Measurements from ENCODE around the gene PHF21A. TPM values are rescaled to one million over a fixed set of nuclear protein-coding genes. Genes with fewer than 3 reads are reported as not detected.

PHF21A gene
- polyA plus RNA-seq, 1 experiment, result 29.0 TPM

DNA sequence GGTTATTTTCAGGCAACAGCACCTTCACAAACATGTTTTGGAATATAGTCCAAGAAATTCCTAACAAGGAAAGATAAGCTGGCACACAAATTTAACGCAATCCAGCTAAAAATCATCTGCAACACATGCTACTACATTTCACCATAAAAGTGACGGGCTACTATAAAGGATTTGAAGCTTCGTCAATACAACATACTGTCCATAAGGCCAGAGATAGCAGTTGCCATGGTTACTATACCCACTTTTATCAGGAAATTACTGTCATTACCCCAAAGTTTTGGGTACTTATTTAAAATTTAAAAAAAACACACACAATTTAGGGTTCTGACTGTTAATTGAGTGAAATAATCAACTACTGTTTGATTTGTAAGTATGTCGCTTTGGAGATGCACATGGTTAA, 6.9 kb downstream of the PHF21A start:
- no peak for DNase-seq (ENCODE audit: low read depth, low spot score)
- TF ChIP-seq, protein P1, sequence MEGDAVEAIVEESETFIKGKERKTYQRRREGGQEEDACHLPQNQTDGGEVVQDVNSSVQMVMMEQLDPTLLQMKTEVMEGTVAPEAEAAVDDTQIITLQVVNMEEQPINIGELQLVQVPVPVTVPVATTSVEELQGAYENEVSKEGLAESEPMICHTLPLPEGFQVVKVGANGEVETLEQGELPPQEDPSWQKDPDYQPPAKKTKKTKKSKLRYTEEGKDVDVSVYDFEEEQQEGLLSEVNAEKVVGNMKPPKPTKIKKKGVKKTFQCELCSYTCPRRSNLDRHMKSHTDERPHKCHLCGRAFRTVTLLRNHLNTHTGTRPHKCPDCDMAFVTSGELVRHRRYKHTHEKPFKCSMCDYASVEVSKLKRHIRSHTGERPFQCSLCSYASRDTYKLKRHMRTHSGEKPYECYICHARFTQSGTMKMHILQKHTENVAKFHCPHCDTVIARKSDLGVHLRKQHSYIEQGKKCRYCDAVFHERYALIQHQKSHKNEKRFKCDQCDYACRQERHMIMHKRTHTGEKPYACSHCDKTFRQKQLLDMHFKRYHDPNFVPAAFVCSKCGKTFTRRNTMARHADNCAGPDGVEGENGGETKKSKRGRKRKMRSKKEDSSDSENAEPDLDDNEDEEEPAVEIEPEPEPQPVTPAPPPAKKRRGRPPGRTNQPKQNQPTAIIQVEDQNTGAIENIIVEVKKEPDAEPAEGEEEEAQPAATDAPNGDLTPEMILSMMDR (IDR thresholded peaks at IDR 0.05; ENCODE audit: low read depth, low read length), result no peak
- CTCF ChIA-PET, result interaction anchor here (2.3 kb wide), 1 partner anchor 149 kb away, joined by 12 read pairs; no protein-coding TSS in a partner anchor
- no peaks in the 10 kb centered on the region for H3K27me3 ChIP-seq (ENCODE audit: control insufficient read depth, insufficient read depth, low read length)
- H3K27ac ChIP-seq (ENCODE audit: low read depth, low read length), result no peak overlapping the region
- POLR2A ChIA-PET, result interaction anchor here (0.6 to 0.7 kb wide), 2 partner anchors 63 to 475 kb away, joined by 5 to 8 read pairs; no protein-coding TSS in a partner anchor
- H3K9me3 ChIP-seq (ENCODE audit: control insufficient read depth, insufficient read depth, low read length), result no peaks in the 10 kb centered on the region
- no peak overlapping the region for H3K4me3 ChIP-seq (ENCODE audit: low read depth, low read length)

DNA sequence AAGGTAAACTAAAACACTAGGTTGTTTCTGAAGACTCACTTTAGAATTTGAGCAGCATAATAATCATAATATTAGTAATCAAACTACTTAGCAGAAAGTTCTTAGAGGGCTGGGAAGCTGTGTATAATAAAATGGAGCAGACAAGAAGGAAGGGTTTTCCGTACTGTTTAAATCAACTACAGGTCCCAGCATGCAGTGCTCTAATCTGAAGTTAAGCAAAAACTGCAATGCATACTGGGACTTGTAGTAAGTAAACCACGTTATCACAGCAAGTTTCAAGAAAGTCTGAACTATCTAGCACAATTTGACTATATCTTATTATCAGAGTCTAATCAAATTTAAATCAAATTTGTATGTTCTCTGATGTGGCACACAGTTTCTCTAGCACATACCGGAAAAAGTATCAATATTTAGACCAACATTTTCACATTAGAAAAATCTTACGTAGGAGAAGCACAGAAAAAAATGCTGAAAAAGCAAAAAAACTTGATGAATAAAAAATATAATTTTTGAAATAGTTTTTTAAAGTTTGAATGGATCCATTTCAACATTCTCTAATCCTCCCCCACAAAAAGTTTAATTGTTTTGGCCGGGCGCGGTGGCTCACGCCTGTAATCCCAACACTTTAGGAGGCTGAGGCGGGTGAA, 8.2 kb downstream of the PHF21A start:
- H3K27ac ChIP-seq (ENCODE audit: low read depth, low read length), result no peak overlapping the region
- POLR2A ChIA-PET, result no interaction called here
- no peak overlapping the region for H3K4me3 ChIP-seq (ENCODE audit: low read depth, low read length)
- no peaks in the 10 kb centered on the region for H3K9me3 ChIP-seq (ENCODE audit: control insufficient read depth, insufficient read depth, low read length)
- TF ChIP-seq, protein P1 (IDR thresholded peaks at IDR 0.05; ENCODE audit: low read depth, low read length), result no peak
- CTCF ChIA-PET, result no interaction called here
- no peaks in the 10 kb centered on the region for H3K27me3 ChIP-seq (ENCODE audit: control insufficient read depth, insufficient read depth, low read length)
- DNase-seq (ENCODE audit: low read depth, low spot score), result no peak

DNA sequence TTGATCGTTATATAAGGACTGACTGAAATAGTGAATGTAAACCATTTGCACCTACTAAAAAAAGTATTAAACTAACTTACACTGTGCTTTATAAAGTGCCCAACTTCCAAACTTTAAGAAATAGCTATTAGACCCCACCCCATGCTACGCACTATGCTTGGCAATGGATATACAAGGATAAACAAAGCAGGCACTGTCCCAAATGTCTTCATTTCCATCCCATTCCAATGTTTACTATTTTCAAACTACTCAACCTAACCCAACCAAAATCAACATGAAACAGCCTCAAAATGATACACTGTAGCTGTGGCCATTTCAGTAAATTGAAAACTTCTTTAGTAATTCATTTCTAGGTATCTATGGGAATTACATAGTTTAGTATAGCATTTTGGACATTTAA, 12.5 kb downstream of the PHF21A start:
- no peak for DNase-seq (ENCODE audit: low read depth, low spot score)
- H3K4me3 ChIP-seq (ENCODE audit: low read depth, low read length), result no peak overlapping the region
- TF ChIP-seq, protein P1 (IDR thresholded peaks at IDR 0.05; ENCODE audit: low read depth, low read length), result no peak
- H3K27ac ChIP-seq (ENCODE audit: low read depth, low read length), result no peak overlapping the region
- no peaks in the 10 kb centered on the region for H3K27me3 ChIP-seq (ENCODE audit: control insufficient read depth, insufficient read depth, low read length)
- H3K9me3 ChIP-seq (ENCODE audit: control insufficient read depth, insufficient read depth, low read length), result no peaks in the 10 kb centered on the region
- ChIA-PET CTCF (interaction anchor here (1.9 kb wide), 1 partner anchor 201 kb away, joined by 4 read pairs; no protein-coding TSS in a partner anchor), POLR2A (no interaction called here)

DNA sequence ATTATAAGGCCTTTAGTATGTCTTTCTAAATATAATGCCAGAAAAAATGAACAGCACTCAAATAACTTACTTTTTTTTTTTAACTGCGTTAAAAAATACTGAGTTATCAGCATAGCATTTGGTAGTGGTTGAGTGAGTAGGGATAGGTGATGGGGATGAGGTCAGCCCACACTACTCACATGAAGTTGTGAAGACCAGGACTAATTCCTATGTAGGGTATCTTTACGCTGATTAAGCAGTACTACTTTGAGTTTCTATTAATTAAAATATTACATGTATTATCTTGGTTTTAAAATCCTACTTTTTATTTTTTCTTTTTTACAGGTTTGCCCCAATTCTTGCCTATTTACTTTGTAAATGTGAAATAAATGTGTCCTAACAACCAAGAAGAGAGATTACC, 13.5 kb downstream of the PHF21A start:
- ChIA-PET POLR2A (no interaction called here), CTCF (interaction anchor here (1.9 kb wide), 1 partner anchor 202 kb away, joined by 4 read pairs; no protein-coding TSS in a partner anchor)

DNA sequence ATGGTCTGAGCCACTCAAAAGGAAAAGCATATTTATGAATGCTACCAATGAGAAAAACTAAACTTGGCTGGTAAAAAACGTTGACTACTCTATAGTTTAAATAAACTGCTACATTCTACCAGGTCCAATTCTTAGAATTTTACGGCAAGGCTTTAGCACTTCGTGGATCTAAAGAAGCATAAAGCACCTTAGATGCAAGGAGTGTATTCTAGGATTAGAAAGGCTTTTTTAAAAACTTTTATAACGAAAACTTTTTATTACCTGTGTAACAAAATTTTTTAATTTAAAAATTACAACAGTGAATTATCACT, 13.9 kb downstream of the PHF21A start:
- Histone ChIP-seq H3K9me3 (ENCODE audit: control insufficient read depth, insufficient read depth, low read length) (no peaks in the 10 kb centered on the region), H3K27me3 (ENCODE audit: control insufficient read depth, insufficient read depth, low read length) (no peaks in the 10 kb centered on the region), H3K4me3 (ENCODE audit: low read depth, low read length) (no peak overlapping the region), H3K27ac (ENCODE audit: low read depth, low read length) (no peak overlapping the region)
- TF ChIP-seq, protein P1 (IDR thresholded peaks at IDR 0.05; ENCODE audit: low read depth, low read length), result no peak
- CTCF ChIA-PET, result interaction anchor here (0.6 kb wide), 1 partner anchor 70 kb away, joined by 3 read pairs; no protein-coding TSS in a partner anchor
- POLR2A ChIA-PET, result no interaction called here
- DNase-seq (ENCODE audit: low read depth, low spot score), result no peak

More for the DNA sequence above, 13.5 kb downstream of the PHF21A start:
- no peak for DNase-seq (ENCODE audit: low read depth, low spot score)
- H3K4me3 ChIP-seq (ENCODE audit: low read depth, low read length), result no peak overlapping the region
- H3K27ac ChIP-seq (ENCODE audit: low read depth, low read length), result no peak overlapping the region
- H3K9me3 ChIP-seq (ENCODE audit: control insufficient read depth, insufficient read depth, low read length), result no peaks in the 10 kb centered on the region
- no peaks in the 10 kb centered on the region for H3K27me3 ChIP-seq (ENCODE audit: control insufficient read depth, insufficient read depth, low read length)
- TF ChIP-seq, protein P1 (IDR thresholded peaks at IDR 0.05; ENCODE audit: low read depth, low read length), result no peak
